Skeletal muscle satellite cell (primary cell): ENCODE data around the gene NEURL4. TPM values are rescaled to one million over a fixed set of nuclear protein-coding genes. Genes with fewer than 3 reads are reported as not detected.

ENCODE experiments used
- H3K27me3 ChIP-seq: 2 replicates; pipeline ENCODE4 v1.7.0; 2013; ENCODE audit warnings: low read length; ENCODE audit not compliant: control insufficient read depth, insufficient read depth
- H3K36me3 ChIP-seq: 2 replicates; pipeline ENCODE4 v1.7.0; 2013; ENCODE audit warnings: mild to moderate bottlenecking, control low read depth, low read length; ENCODE audit not compliant: insufficient read depth
- H3K4me1 ChIP-seq: 2 replicates; pipeline ENCODE4 v1.7.0; 2013; ENCODE audit warnings: low read length; ENCODE audit not compliant: control insufficient read depth, insufficient read depth
- H3K4me2 ChIP-seq: 2 replicates; pipeline ENCODE4 v1.7.0; 2013; ENCODE audit warnings: mild to moderate bottlenecking, low read length
- H3K4me3 ChIP-seq: 2 replicates; pipeline ENCODE4 v1.7.0; 2013; ENCODE audit warnings: low read length
- H3K9ac ChIP-seq: 2 replicates; pipeline ENCODE4 v1.7.0; 2013; ENCODE audit warnings: mild to moderate bottlenecking, low read depth, low read length, moderate library complexity
- H3K9me3 ChIP-seq: replicated peaks from 2 replicates; pipeline ENCODE4 v1.7.0; 2013; ENCODE audit warnings: mild to moderate bottlenecking, control low read depth, low read length
- small RNA-seq: library from RNA; depleted of rRNA; stranded (forward); fragments of <200 nt; gene quantifications from one replicate; pipeline ENCODE3, GENCODE V24; 2012

NEURL4 gene

DNA sequence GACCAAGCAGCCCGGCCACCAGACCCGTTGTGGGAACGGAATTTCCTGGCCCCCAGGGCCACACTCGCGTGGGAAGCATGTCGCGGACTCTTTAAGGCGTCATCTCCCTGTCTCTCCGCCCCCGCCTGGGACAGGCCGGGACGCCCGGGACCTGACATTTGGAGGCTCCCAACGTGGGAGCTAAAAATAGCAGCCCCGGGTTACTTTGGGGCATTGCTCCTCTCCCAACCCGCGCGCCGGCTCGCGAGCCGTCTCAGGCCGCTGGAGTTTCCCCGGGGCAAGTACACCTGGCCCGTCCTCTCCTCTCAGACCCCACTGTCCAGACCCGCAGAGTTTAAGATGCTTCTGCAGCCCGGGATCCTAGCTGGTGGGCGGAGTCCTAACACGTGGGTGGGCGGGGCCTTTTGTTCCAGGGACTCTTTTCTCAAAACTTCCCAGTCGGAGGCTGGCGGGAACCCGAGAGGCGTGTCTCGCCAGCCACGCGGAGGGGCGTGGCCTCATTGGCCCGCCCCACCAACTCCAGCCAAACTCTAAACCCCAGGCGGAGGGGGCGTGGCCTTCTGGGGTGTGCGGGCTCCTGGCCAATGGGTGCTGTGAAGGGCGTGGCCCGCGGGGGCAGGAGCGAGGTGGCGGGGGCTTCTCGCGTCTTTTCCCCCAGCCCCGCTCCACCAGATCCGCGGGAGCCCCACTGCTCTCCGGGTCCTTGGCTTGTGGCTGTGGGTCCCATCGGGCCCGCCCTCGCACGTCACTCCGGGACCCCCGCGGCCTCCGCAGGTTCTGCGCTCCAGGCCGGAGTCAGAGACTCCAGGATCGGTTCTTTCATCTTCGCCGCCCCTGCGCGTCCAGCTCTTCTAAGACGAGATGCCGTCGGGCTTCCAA lies 47.8 kb downstream of the NEURL4 start, which contains the start of gene SLC2A4:
TSS of gene SLC2A4 (plus strand) at position 645 of the 879 bp plus-strand sequence. CDS start at position 862, 217 bp downstream.
- Histone ChIP-seq H3K4me3 (peak within 1 kb of the TSS; percentile 67), H3K4me2 (peak within 1 kb of the TSS; percentile 90), H3K4me1 (peaks cover 17% of the 10 kb centered on the region), H3K9me3 (no peaks in the 10 kb centered on the region), H3K9ac (peak within 1 kb of the TSS; percentile 52), H3K27me3 (peaks cover 41% of the 10 kb centered on the region), H3K36me3 (no peaks in the 10 kb centered on the region)

DNA sequence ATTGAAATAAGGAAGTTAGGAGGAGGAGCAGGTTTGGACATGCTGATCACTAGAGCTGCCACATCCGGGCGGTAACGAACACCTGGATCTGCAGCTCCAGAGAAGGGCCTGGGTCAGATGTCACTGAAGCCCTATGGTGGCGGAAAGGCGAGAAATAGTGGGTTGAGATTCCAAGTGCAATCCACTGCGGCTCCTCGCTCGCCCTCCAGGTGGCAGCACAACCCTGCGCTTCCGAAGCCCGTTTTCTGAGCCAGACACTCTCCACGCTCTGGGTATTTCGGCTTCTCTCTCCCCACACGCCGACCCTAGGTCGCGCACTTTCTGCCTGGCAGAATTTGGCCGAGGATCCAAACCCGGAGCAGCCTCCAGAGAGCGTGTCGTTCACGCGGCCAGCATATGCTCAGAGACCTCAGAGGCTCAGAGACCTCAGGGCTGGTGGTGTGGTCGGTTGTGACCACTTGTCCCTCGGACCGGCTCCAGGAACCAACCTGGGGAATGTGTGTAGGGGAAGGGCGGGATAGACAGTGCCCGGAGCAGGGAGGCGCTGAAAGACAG lies 48.5 kb downstream of the NEURL4 start:
- no peaks in the 10 kb centered on the region for H3K36me3 ChIP-seq
- H3K9ac ChIP-seq, result peak overlapping the region; percentile 52
- no peaks in the 10 kb centered on the region for H3K9me3 ChIP-seq
- H3K27me3 ChIP-seq, result peaks cover 34% of the 10 kb centered on the region
- H3K4me3 ChIP-seq, result peak overlapping the region; percentile 67
- peaks cover 17% of the 10 kb centered on the region for H3K4me1 ChIP-seq
- peak overlapping the region; percentile 90 for H3K4me2 ChIP-seq

DNA sequence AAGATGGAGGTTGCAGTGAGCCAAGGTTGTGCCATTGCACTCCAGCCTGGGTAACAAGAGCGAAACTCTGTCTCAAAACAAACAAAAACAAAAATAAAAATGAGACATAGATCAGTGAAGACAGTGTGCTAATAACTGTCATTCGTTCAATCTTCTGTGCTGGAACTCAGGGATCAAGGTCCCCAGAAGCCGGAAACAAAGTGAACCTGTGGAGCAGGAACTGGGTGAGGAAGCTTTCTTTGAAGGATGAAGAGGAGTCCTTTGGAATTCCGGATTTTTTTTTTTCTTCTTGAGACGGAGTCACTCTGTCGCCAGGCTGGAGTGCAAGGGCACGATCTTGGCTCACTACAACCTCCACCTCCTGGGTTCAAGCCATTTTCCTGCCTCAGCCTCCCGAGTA lies 49.7 kb downstream of the NEURL4 start:
- Histone ChIP-seq H3K27me3 (peaks cover 27% of the 10 kb centered on the region), H3K9ac (no peak overlapping the region), H3K4me1 (peaks cover 17% of the 10 kb centered on the region), H3K36me3 (no peaks in the 10 kb centered on the region), H3K4me2 (no peak overlapping the region), H3K4me3 (no peak overlapping the region), H3K9me3 (no peaks in the 10 kb centered on the region)

DNA sequence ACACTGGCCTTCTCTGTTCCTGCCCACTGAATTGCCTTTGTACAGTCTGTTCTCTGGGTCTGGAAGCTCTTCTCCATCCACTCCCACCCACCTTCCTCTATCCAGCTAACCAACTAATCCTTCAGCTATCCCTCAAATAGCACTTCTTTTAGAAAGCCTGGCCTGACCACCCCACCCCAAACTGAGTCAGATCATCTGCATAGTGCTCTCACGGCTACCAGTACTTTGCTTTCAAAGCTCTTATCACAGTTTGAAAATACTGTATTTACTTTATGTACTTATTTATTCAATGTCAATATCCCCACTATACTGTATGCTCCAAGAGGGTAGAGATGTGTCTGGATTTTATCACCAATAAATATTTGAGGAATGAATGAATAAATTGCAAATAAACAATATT lies 62.4 kb downstream of the NEURL4 start:
- Histone ChIP-seq H3K27me3 (no peaks in the 10 kb centered on the region), H3K9ac (no peak overlapping the region), H3K4me3 (peak overlapping the region; percentile 13), H3K36me3 (no peaks in the 10 kb centered on the region), H3K4me2 (peak overlapping the region; percentile 10), H3K9me3 (no peaks in the 10 kb centered on the region), H3K4me1 (peaks cover 28% of the 10 kb centered on the region)

Small RNA genes within 50 kb of the gene (small RNA-seq; reads per million reads assigned to genes)
- not detected for gene AC026954.2
- gene RF00019, result not detected
